ENCODE measurements around the gene POLN. TPM values are rescaled to one million over a fixed set of nuclear protein-coding genes. Genes with fewer than 3 reads are reported as not detected.

The POLN gene
- total RNA-seq, 1 donor from 2014 or later: 2.0 TPM

DNA sequence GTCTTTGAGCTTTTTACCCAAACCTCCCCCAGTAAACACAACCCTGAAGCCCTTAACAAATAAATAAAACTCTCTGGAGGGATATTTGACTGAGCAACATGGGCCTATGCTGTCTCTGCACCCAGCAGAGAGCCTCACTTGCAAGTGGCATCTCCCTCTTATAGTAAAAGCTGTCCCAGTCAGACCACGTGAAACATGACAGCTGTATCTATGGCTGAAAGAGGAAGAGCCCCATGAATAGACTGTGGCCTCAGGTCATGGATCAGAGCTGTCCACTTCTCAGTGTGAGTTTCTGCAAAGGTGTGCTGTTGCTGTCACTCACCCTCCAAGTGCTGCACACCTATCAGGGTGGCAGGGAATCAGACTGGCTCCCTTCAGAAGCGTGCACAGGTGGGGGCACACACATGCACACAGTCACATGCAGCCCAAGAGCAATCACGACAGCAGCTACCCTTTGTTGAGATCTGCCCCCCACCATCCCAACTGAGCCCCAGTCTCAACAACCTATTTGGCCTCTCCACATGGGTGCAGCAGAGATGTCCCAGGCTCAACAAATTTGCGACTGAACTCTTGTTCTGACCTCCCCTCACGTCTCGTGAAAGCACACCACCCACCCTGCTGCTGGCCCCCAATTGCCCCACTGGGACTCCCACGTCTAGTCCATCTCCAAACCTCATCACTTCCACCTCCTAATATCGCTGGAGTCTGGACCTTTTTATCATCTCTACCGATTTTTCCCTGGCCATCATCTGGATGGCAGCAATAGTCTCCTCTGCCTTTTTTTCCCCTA lies 137.2 kb downstream of the POLN start:
- DNase-seq (ENCODE audit: missing footprints) (no peak), ATAC-seq (no peak)
- intact Hi-C loops (cut with DNase I): no loop called here

DNA sequence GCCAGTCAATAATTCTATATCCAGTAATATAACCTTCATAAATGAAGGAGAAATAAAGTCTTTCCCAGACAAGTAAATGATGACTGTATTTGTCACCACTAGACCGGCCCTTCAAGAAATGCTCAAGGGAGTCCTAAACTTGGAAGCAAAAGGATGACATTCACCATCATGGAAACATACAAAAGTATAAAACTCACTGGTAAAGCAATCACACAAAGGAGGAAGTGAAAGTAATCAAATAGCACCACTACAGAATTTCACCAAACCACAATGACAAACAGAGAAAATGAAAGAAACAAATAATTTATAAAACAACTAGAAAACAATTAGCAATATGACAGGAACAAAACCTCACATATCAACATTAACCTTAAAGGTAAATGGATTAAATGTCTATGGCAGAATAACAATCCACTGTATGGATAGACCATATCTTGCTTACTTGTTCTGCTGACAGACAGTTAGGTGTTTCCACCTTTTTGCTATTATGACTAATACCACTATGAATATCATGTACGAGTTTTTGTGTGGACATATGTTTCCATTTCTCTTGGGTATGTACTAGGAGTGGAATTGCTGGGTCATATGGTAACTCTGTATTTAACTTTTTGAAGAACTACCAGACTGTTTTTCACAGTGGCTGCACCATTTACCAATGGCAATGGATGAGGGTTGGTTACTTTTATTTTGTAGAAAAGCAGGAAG lies 137.9 kb downstream of the POLN start:
- no peak for ATAC-seq
- intact Hi-C loops (cut with DNase I): no loop called here
- no peak for DNase-seq (ENCODE audit: missing footprints)

DNA sequence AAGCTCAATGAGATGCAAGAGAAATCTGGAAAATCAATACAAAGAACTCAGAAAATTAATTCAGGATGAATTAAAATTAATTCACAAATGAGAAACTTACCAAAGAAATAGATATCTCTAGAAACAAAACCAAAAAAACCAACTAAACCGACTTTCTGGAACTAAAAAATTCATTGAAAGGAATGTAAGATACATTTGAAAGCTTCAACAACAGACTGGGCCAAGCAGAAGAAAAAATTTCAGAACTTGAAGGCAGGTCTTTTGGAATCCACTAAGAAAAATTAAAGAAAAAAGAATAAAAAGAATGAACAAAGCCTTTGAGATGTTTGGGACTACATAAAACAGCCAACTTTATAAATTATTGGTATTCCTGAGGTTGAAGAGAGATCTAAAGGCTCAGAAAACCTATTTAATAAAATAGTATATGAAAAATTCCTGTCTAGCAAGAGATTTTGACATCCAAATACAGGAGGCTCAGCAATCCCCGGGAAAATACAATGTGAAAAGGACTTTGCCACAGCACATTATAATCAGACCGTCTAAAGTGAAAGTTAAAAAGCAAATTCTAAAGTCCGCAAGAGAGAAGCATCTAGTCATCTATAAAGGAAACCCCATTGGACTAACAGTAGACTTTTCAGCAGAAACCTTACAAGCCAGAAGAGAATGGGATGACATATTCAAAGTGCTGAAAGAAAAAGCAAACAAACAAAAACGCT lies 138.6 kb downstream of the POLN start:
- DNase-seq (ENCODE audit: missing footprints) (no peak), ATAC-seq (no peak)
- intact Hi-C loops (cut with DNase I): no loop called here

DNA sequence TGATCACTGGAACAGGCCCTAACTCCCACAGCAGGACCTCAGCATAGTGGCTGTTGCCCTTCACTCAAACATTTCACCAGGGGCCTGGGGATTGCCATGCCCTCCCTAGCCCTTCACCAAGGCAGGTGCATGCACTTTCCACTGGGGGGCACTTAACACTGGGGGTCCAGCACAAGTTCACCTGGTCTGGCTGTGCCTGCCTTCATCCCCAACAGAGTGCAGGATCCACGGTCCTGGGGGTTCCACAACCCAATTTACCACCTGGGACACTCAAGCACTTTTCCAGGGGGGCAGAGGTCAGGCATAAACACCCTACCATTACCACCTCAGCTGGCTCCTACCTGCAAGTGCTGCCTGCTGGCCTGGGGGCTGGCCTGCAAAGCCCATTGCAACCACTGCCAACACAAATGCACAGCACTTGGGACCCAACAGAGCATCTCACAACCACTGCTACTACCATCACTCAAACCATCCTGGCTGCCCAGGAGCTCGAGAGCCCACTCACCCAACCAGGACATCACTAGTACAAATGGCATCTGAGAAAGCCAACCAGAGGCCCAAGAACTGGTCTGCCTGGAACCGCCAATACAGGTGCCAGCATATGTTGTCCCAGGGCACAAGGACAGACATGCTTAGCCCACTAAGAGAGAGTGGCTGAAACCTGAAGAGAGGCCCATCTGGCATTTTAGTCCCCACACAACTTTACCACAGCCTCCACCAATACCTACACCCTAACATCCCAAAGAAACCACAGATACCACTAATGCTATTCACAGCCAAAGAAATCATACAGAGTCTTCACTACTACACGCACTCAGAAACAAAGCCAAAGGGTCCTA lies 139.7 kb downstream of the POLN start:
- DNase-seq (ENCODE audit: missing footprints): no peak
- intact Hi-C loops (cut with DNase I): no loop called here
- ATAC-seq: no peak

- intact Hi-C loops (cut with DNase I): no loop called here
- ATAC-seq (no peak), DNase-seq (ENCODE audit: missing footprints) (no peak)
Measured at GRCh38 chr4:2101346-2102044, 140.4 kb downstream of the POLN start.

DNA sequence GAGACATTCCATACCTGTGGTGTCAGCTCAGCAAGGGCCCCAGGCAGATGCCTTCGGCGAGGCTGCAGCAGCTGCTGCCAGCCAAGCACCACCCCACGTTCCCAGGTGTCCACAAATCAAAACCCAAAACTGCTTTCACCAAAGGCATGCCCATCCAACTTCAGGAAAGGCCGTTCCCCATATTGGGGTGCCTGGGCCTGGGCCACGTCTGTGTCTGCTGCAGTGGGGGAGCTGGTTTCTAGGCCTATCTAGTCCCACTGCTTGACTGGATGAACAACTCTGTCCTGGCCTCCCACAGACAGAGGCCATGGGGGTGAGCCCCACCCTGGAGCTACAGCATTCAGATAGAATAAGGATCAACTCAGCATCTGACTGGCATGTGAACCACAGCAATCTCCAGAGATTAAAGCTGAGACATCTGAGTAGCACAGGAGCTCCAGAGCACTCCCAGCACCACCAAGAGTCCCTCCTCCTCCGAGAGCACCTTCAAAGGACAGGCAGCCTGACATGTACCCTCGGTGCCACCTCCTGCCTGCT lies 145.8 kb downstream of the POLN start:
- intact Hi-C loops (cut with DNase I): no loop called here
- ATAC-seq: no peak
- no peak for DNase-seq (ENCODE audit: missing footprints)

DNA sequence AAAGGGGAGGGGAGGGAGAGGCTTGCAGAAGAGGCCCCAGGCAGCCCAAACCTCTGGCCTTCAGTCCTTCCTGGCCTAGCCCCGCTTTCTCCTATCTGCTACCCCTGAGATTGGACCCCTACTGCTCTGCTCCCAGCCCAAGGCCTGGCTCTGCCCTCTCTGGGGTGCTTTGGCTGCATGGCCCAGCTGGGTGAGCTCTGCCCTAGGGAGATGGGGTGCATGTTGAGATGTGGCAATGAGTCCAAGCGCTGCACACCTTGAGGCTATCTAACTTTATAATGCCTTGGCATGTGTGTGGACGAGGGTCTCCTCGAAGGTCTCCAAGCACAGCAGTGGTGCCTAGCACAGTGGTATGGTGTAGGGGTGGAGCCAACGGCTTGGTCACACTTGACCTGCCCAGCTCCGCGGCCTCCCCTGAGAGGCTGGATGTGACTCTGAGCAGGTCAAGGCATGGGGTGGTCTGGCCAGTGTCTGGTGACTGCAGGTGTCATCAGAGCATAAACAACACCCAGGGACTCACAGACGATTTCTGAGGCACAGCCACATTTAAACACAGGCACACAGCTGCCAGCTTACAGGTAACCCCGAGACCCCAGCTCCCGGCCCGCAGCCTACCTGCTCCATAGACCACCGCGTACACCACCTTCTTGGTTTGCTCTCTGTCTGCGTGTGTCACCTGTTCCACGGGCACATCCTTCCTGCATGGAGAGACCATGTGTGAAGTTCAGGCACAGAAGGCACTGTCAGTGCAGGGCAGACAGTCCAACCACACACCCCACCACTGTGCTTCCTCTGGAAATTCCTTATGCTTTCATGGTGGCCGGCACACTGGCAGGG lies 146.5 kb downstream of the POLN start:
- ATAC-seq (no peak), DNase-seq (ENCODE audit: missing footprints) (no peak)
- intact Hi-C loops (cut with DNase I): no loop called here

- intact Hi-C loops (cut with DNase I): no loop called here
- no peak for DNase-seq (ENCODE audit: missing footprints)
- no peak for ATAC-seq
Measured at GRCh38 chr4:2094545-2094944, 147.4 kb downstream of the POLN start.

- DNase-seq (ENCODE audit: missing footprints) (no peak), ATAC-seq (no peak)
- intact Hi-C loops (cut with DNase I): no loop called here
Measured at GRCh38 chr4:2093265-2093664, 148.7 kb downstream of the POLN start.

DNA sequence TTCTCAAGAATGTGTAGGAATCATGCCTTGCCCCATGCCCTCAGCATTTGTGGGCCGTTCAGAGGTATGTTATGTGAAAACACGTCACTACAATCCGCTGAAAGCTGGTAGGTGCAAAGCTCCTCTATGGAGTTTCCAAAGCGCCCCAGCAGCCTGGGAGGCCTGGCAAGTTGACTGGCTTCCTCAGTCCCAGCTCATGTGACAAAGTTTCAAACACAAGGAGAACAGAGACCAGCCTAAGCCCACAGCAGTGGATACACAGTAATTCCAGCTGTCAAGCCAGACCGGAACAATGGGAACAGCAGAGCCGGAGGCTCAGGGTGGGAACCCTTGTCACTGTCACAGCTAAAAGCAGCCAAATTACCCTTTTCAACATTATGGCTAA lies 149.3 kb downstream of the POLN start:
- DNase-seq (ENCODE audit: missing footprints): no peak
- intact Hi-C loops (cut with DNase I): no loop called here
- ATAC-seq: no peak

DNA sequence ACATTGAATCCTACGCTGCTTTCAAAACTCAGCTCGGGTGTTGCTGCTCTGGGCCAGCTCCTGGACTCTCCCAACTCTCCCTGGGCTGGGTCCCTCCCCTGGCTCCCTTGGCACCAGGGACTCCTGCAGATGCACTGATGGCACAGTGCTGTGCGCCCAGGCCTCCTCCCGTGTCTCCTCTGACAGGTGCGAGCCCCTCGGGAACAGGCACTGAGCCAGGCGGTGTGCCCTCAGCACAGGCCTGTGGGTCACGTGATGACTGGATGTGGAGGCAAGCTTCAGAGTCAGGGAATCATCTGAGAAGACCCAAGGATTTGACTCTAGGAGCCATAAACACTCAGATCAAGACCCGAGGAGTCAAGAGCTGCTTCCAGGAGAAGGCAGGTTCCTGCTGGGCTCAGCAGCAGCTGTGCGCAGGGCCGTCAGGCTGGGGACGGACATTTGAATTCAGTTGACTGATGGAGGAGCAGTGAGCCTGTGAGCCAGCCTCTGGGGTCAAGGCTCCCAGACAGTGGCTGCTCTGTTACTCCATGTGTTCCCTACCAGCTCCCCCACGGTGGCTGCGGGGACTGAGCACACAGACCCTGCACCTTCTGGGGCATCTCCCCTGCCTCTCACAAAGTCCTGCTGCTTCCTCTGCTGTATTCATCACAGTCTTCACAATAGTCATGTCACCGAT lies 149.8 kb downstream of the POLN start:
- no peak for ATAC-seq
- intact Hi-C loops (cut with DNase I): no loop called here
- no peak for DNase-seq (ENCODE audit: missing footprints)

DNA sequence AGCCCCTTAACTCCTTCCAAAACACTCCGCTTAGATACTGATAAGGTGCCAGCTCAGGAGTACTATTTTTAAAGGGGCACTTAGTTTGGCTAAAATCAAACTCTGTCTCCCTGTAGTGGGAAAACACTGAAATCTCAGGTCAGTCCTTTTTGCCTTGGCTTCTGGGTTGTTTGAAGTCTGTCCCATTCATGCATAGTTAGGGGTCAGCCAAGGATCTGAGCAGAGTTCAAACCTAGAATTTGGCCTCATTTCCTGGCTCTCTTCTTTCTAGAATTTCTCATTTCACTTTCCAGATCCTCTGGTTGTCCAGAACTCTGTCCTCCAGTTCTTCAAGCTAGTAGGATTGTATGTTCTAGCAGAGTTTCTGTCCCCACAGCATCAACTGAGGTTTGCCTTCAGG lies 151.3 kb downstream of the POLN start:
- ATAC-seq (no peak), DNase-seq (ENCODE audit: missing footprints) (no peak)
- intact Hi-C loops (cut with DNase I): no loop called here

DNA sequence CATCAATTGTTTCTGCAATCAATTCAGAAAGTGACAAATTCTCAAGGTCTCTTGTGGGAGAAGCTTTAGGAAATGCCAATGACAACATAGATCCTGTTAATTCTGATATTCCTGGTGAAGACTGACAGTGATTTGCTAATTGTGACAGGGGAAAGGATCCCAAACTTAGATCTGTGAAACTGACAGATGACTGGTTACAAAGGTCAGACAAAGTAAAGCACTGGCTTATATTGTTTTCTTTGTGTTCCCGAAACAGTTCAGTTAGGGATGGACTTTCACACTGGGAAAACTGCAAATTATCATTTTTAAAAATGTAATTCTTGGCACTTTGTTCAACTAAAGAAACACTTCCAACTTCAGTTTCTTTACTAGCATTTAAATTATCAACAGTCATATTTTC lies 152.7 kb downstream of the POLN start:
- intact Hi-C loops (cut with DNase I): no loop called here
- DNase-seq (ENCODE audit: missing footprints) (no peak), ATAC-seq (no peak)

DNA sequence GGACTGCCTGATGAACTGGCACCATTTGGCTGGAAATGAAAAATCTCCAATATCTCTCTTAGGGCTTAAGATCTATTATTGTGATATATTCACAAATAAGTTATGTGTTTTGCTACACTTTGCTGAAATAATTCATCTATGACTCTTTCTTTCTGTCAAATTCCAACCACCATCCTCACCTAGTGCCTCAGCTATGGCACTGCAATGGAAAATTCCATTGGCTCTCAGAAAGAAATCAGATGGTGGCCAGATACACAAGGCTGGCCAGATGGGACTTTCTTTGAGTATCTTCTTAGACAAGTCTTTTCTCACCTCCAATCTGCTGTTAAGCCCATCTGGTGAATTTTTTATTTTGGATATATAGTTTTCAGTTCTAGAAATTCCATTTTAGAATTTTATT lies 154.8 kb downstream of the POLN start:
- intact Hi-C loops (cut with DNase I): no loop called here
- DNase-seq (ENCODE audit: missing footprints) (no peak), ATAC-seq (no peak)

DNA sequence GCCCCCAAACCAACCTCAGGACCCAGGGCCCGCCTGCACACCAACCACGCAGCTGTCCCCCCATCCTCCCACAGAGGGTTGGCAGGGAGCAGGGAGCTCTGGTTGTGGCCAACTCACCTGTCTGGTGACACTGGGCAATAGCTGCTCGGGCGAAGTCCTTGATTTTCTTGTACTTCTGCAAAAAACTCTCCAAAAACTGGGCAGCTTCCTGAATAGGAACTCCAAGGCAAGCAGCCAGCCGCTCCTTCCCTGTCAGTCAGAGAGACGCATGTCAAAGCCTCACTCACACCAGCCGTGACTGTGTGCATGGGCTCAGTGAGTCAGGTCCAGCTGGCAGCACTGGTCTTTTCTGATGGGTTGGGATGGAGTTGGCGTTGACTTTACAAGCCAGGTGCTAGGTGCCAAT lies 156.4 kb downstream of the POLN start:
- intact Hi-C loops (cut with DNase I): no loop called here
- ATAC-seq (no peak), DNase-seq (ENCODE audit: missing footprints) (no peak)

DNA sequence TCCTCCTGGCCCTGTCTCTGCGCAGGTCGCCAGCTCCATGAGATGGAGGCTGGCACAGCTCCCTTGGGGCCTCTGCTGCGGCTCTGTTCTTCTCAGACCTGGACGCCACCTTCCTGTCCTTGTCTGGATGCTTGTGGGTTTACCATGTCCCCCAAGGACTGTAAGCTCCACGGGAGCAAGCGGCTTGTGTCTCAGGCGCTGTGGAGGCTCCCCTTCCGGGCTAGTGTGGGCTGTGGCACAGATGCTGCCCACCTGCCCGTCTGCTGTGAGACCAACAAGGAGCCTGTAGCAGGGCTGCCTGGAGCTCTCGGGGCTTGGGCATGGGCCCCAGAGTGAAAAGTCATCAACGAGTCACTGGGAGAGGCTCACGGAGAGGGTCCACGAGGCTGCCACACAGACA lies 157.6 kb downstream of the POLN start:
- DNase-seq (ENCODE audit: missing footprints): no peak
- intact Hi-C loops (cut with DNase I): no loop called here
- ATAC-seq: no peak

DNA sequence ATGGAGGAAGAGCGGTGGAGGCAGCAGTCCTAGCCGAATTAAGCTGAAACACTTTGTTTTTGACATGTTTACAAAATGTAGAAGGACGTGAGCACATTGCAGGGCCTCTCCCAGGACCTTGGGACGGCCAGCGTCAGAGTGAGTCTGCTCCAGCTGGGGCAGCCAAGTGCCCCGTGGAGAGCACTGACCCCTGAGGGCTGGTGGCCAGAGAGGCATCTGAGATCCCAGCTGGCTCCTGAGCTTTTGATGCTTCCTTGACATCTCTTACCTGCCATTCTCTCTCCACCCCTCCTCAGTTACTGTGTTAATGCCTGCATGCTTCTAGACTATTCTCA lies 158.1 kb downstream of the POLN start:
- intact Hi-C loops (cut with DNase I): no loop called here
- ATAC-seq (no peak), DNase-seq (ENCODE audit: missing footprints) (no peak)
